Measurements from ENCODE around the gene AGAP3. TPM values are rescaled to one million over a fixed set of nuclear protein-coding genes. Genes with fewer than 3 reads are reported as not detected.

Gene AGAP3
- total and polyA plus RNA-seq, 7 donors: 27.7 to 89.7 (median 36.4) TPM

DNA sequence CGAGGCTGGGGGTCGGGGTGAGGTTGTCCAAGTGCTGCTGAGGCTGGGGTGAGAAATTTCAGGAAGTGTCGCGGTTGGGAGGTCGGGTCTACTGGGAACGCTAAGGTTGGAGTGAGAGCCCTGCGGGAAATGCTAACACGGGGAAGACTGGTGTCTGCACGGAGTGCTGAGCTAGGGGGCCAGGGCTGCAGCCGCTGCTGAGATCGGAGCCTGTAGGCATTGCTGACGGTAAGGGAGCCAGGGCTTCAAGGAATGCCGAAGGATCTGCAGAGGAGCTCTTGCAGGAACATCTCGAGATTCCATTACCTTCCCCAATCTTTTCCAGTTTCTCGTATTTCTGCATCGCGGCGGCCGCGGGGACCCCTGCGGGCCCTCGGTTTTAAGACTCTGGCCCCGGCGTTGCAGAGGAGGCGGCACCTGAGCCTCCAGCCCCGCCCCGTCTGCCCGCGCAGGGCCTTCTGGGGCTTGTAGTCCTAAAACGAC lies 28.7 kb upstream of the AGAP3 start, which contains the start of gene CDK5:
CDK5 (minus strand) TSS at position 392 of the 483 bp plus-strand sequence; CDS start at position 343, 49 bp downstream.
- H3K36me3 ChIP-seq: peaks cover 0 to 10% (median 0%) of the 10 kb centered on the region in 4 donors
- peak; percentile 76 for DNase-seq
- intact Hi-C loops (cut with DNase I): no loop called here
- peaks cover 0 to 49% (median 43%) of the 10 kb centered on the region in 4 donors for H3K4me1 ChIP-seq
- peak within 1 kb of the TSS; percentile 68 to 91 (median 78) for H3K4me3 ChIP-seq
- H3K27ac ChIP-seq: peak within 1 kb of the TSS; percentile 86 to 96 (median 93)
- H3K27me3 ChIP-seq: no peaks in the 10 kb centered on the region
- H3K9me3 ChIP-seq: no peaks in the 10 kb centered on the region
- 0% methylated on average over 30 of the region's 30 CpGs for WGBS, 2 donors
- no peak for TF ChIP-seq POLR2A (IDR thresholded peaks at IDR 0.05)
- TF ChIP-seq, protein P1, sequence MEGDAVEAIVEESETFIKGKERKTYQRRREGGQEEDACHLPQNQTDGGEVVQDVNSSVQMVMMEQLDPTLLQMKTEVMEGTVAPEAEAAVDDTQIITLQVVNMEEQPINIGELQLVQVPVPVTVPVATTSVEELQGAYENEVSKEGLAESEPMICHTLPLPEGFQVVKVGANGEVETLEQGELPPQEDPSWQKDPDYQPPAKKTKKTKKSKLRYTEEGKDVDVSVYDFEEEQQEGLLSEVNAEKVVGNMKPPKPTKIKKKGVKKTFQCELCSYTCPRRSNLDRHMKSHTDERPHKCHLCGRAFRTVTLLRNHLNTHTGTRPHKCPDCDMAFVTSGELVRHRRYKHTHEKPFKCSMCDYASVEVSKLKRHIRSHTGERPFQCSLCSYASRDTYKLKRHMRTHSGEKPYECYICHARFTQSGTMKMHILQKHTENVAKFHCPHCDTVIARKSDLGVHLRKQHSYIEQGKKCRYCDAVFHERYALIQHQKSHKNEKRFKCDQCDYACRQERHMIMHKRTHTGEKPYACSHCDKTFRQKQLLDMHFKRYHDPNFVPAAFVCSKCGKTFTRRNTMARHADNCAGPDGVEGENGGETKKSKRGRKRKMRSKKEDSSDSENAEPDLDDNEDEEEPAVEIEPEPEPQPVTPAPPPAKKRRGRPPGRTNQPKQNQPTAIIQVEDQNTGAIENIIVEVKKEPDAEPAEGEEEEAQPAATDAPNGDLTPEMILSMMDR (IDR thresholded peaks at IDR 0.05): peak in 1 of 4 experiments; percentile 5
- no peak for TF ChIP-seq EP300 (IDR thresholded peaks at IDR 0.05)
- TF ChIP-seq POLR2AphosphoS5 (IDR thresholded peaks at IDR 0.05): no peak

DNA sequence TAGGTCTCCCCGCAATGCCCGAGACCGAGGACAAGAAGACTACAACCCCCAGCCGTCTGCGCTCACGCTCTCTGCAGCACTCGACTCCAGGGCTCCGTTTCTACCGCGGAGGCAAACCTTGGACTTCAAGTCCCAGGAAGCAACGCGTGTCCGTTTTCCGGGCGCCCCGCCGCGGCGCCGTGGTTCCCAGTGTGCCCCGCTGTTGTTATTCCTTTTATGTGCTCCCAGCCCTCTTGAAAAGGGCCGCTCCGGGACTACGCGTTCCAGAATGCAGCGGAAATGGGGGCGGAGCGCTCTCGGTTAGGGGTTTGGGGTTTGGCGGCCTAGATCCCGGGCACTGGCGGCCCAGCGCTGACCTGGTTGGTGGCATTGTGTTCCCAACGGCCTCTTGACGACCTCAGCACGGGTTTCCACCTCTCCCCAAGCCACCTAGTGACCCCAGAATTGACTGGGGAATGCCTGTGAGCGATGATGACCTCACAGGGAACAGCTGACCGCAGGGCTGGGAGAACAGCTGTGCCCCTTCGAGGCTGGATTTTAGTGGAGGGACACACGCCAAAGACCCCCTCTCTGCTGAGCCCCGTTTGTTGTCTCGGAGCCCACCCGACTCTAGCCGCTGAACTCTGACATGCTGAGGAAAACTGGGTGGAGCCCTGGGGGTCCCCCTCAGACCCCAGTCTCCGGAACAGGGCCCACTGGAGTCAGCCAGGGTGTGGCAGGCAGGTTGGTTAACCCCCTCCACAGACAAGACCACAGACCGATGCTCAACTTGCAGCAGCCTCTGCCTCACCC lies 28.1 kb upstream of the AGAP3 start:
- H3K4me1 ChIP-seq: peaks cover 0 to 56% (median 49%) of the 10 kb centered on the region in 4 donors
- H3K9me3 ChIP-seq: no peaks in the 10 kb centered on the region
- H3K27ac ChIP-seq: peak overlapping the region; percentile 86 to 96 (median 93)
- peak overlapping the region; percentile 68 to 91 (median 78) for H3K4me3 ChIP-seq
- DNase-seq: peak; percentile 100
- 1% methylated on average over 46 of the region's 46 CpGs for WGBS, 2 donors
- TF ChIP-seq, protein P1 (IDR thresholded peaks at IDR 0.05): no peak
- peak; percentile 72 to 96 (median 78) for TF ChIP-seq POLR2AphosphoS5 (IDR thresholded peaks at IDR 0.05)
- peak; percentile 58 to 60 for TF ChIP-seq POLR2A (IDR thresholded peaks at IDR 0.05)
- peak in 2 of 4 donors; percentile 7 to 33 for TF ChIP-seq EP300 (IDR thresholded peaks at IDR 0.05)
- H3K36me3 ChIP-seq: peaks cover 0 to 10% (median 0%) of the 10 kb centered on the region in 4 donors
- no peaks in the 10 kb centered on the region for H3K27me3 ChIP-seq
- intact Hi-C loops (cut with DNase I): loop anchor here (2.0 kb wide), 2 partner anchors 29 to 53 kb away; partner anchors contain the start of gene ABCB8

DNA sequence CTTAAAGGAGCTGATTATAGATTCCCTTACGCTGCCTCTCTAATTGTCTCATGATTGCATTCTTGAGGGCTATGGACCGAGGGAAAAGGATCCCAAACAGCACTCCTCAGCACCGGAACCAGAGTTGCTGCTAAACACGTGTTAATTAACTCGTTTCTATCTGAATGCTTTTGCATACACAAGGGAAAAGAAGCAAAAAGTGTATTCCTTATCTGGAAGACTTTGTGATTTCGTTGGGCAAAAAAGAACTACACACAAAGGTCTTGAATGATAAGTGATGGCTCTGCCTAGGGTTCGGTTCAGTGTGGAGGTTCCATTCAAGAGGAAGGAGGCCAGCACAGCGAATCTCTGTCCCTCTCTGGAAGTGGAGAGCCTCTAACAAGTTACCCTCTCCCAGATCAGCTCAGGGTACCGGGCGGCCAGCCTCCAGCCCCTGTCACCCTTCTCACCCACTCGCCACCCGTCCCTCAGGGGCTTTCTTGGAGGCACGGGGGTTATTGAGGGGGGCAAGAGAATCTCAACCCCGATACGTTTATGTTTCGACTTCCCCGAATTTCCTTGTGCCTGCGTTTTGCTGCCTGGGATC lies 27.4 kb upstream of the AGAP3 start:
- Histone ChIP-seq H3K27me3 (no peaks in the 10 kb centered on the region), H3K36me3 (peaks cover 0 to 11% (median 0%) of the 10 kb centered on the region in 4 donors), H3K9me3 (no peaks in the 10 kb centered on the region), H3K4me3 (peak overlapping the region; percentile 68 to 91 (median 78)), H3K4me1 (peaks cover 0 to 62% (median 56%) of the 10 kb centered on the region in 4 donors), H3K27ac (peak overlapping the region; percentile 86 to 96 (median 93))
- DNase-seq: no peak
- TF ChIP-seq POLR2A (IDR thresholded peaks at IDR 0.05) (no peak), EP300 (IDR thresholded peaks at IDR 0.05) (no peak), POLR2AphosphoS5 (IDR thresholded peaks at IDR 0.05) (no peak)
- TF ChIP-seq, protein P1 (IDR thresholded peaks at IDR 0.05): no peak
- intact Hi-C loops (cut with DNase I): loop anchor here (1.0 to 2.0 kb wide), 4 partner anchors 22 to 52 kb away; partner anchors contain the start of genes ABCB8 and AGAP3
- 5 to 9% methylated on average over 18 of the region's 18 CpGs for WGBS, 2 donors

DNA sequence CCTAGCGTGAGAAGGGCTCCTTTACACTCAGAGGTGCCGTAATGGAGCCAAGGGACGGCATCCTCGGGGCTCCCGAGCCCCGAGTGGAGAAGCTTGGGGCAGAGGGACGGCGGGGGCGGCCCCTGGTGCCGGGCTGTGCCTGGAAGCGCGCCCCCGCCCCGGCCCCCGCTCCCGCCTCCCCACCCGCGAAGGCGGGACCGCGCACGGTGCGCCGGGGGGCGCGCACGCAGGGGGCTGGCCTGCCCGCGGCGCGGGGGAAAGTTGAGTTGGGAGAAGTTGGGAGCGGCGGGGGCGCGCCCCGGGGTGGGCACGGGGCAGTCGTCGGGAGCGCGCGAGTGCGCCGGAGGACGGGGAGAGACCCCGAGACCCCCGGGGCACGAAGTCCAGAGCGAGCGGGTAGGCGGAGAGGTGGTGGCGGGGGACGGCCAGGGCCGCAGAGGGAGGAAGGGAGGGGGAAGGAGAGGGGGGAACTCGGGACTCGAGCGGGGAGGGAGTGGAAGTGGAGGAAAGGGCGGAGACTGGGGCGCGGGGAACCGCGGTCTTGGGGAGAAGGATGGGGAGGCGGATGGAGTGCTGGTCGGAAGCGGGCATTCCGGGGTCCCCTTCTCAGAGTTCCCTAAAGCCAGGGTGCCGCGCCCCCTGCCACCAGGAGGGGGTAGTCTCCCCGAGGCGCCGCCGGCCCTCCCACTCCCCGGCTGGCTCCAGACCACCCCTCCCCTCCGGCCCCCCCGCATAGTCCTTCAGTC lies 26.7 kb upstream of the AGAP3 start, which contains the start of gene SLC4A2:
SLC4A2 (plus strand) TSS at position 223 of the 746 bp plus-strand sequence. CDS start 2,399 bp downstream, outside the sequence.
- Histone ChIP-seq H3K9me3 (no peaks in the 10 kb centered on the region), H3K4me1 (peaks cover 0 to 63% (median 56%) of the 10 kb centered on the region in 4 donors), H3K27ac (peak within 1 kb of the TSS; percentile 86 to 96 (median 93)), H3K27me3 (no peaks in the 10 kb centered on the region), H3K4me3 (peak within 1 kb of the TSS; percentile 68 to 91 (median 78)), H3K36me3 (peaks cover 0 to 11% (median 3%) of the 10 kb centered on the region in 4 donors)
- DNase-seq: peak; percentile 94
- 1% methylated on average over 75 of the region's 75 CpGs for WGBS, 2 donors
- peak; percentile 17 to 21 for TF ChIP-seq POLR2A (IDR thresholded peaks at IDR 0.05)
- TF ChIP-seq EP300 (IDR thresholded peaks at IDR 0.05): no peak
- peak; percentile 34 to 85 (median 61) for TF ChIP-seq POLR2AphosphoS5 (IDR thresholded peaks at IDR 0.05)
- TF ChIP-seq, protein P1 (IDR thresholded peaks at IDR 0.05): peak in 2 of 4 experiments; percentile 16 to 57
- intact Hi-C loops (cut with DNase I): loop anchor here (1.0 to 2.0 kb wide), 4 partner anchors 22 to 51 kb away; partner anchors contain the start of genes ABCB8 and AGAP3
